Panc1 (cell line): ENCODE data around the gene ZNF862. TPM values are rescaled to one million over a fixed set of nuclear protein-coding genes. Genes with fewer than 3 reads are reported as not detected.

Experiments used
- ATAC-seq: fragments of 200-7000 bp; cut with Tn5 transposase; 2 replicates; pipeline ENCODE4 v1.9.1; 2020; ENCODE audit warnings: mild to moderate bottlenecking, moderate library complexity
- BruUV-seq: library from RNA; stranded (reverse); fragments of 400-500 nt; replicated peaks from 2 replicates; lab custom pipeline; 2021; lab: Mats Ljungman, UMichigan
- CTCF ChIA-PET: fragments of 300-600 bp; sonication (Branson Sonifier 250); formaldehyde crosslinking; loops from one replicate; lab custom pipeline; 2022; ENCODE audit warnings: antibody characterized with exemption; lab: Charles Lee
- POLR2A ChIA-PET: fragments of 300-600 bp; sonication (Branson Sonifier 250); formaldehyde crosslinking; loops from one replicate; lab custom pipeline; 2022; ENCODE audit warnings: antibody characterized with exemption; lab: Charles Lee
- DNase-seq: peaks from one replicate; pipeline ENCODE4 v3.0.0-alpha.2; 2010; ENCODE audit warnings: low read depth, low spot score
- H3K27ac ChIP-seq: 2 replicates; pipeline ENCODE4 v1.5.1; 2011; ENCODE audit warnings: mild to moderate bottlenecking, low read length, inconsistent platforms
- H3K27me3 ChIP-seq: fragments of 200-500 bp; sonication (Bioruptor generic); 2 replicates; pipeline ENCODE4 v1.6.0; 2014; ENCODE audit warnings: low read length, inconsistent platforms; ENCODE audit not compliant: control insufficient read depth, insufficient read depth
- H3K36me3 ChIP-seq: fragments of 200-500 bp; sonication (Bioruptor generic); 2 replicates; pipeline ENCODE4 v1.5.1; 2014; ENCODE audit warnings: inconsistent platforms, mild to moderate bottlenecking, low read length, moderate library complexity; ENCODE audit not compliant: control insufficient read depth, insufficient read depth
- H3K4me1 ChIP-seq: 2 replicates; pipeline ENCODE4 v1.5.1; 2011; ENCODE audit warnings: inconsistent platforms, mild to moderate bottlenecking, low read length, moderate library complexity; ENCODE audit not compliant: control insufficient read depth, insufficient read depth
- H3K4me3 ChIP-seq, 2 experiments: 2 replicates each; pipeline ENCODE4 v1.5.1; 2011 to 2012; ENCODE audit warnings: low read depth in 2 of 2, low read length in 2 of 2, mild to moderate bottlenecking in 2 of 2, inconsistent platforms in 1 of 2, moderate library complexity in 1 of 2
- H3K9me3 ChIP-seq: fragments of 200-500 bp; sonication (Bioruptor generic); 2 replicates; pipeline ENCODE4 v1.5.1; 2014; ENCODE audit warnings: low read depth, mild to moderate bottlenecking, inconsistent platforms, low read length, moderate library complexity; ENCODE audit not compliant: control insufficient read depth, insufficient read depth
- CTCF ChIP-seq: fragments of 450-650 bp; IDR thresholded peaks from 2 replicates; pipeline ENCODE4 v1.5.1; 2017; ENCODE audit warnings: mild to moderate bottlenecking
- POLR2AphosphoS5 ChIP-seq: IDR thresholded peaks from 2 replicates; pipeline ENCODE4 v1.6.1; 2012; ENCODE audit warnings: mild to moderate bottlenecking, low read depth, low read length, moderate library complexity
- REST ChIP-seq, 2 experiments: IDR thresholded peaks; 2 replicates each; pipeline ENCODE4 v1.6.1; 2011 to 2012; ENCODE audit warnings: low read depth in 2 of 2, control low read depth in 1 of 2, low read length in 1 of 2, mild to moderate bottlenecking in 1 of 2, moderate library complexity in 1 of 2; ENCODE audit not compliant: insufficient read depth in 1 of 2
- SIN3A ChIP-seq: IDR thresholded peaks from 2 replicates; pipeline ENCODE4 v1.6.1; 2012; ENCODE audit warnings: low read depth, mild to moderate bottlenecking, low read length, moderate library complexity, borderline replicate concordance; ENCODE audit not compliant: insufficient read depth
- TCF7L2 ChIP-seq: IDR thresholded peaks from 2 replicates; pipeline ENCODE4 v1.6.1; 2011; ENCODE audit warnings: mild to moderate bottlenecking, low read depth, low read length, inconsistent platforms
- in situ Hi-C: cut with HindIII; loops from 2 replicates; pipeline ENCODE4 v1.10.0; 2016; ENCODE audit warnings: low sequenced_read_pairs, low pct_unique_long_range_greater_than_20kb
- intact Hi-C: fragments of 100-400 bp; cut with micrococcal nuclease; formaldehyde crosslinking; loops from one replicate; pipeline ENCODE4 v1.10.0; 2022; ENCODE audit not compliant: unreplicated experiment
- total RNA-seq: library from RNA; stranded (reverse); gene quantifications from one replicate; pipeline ENCODE4 v1.2.1, GENCODE V29; 2021; ENCODE audit not compliant: unreplicated experiment

The ZNF862 gene
- total RNA-seq, 1 experiment from 2014 or later = 6.8 TPM

- ChIA-PET CTCF (no interaction called here), POLR2A (no interaction called here)
- Histone ChIP-seq H3K27me3 (no peaks in the 10 kb centered on the region), H3K4me1 (no peaks in the 10 kb centered on the region), H3K36me3 (no peaks in the 10 kb centered on the region), H3K27ac (no peak overlapping the region), H3K4me3 (no peak overlapping the region), H3K9me3 (no peaks in the 10 kb centered on the region)
- in situ Hi-C loops (no loop called here), intact Hi-C loops (no loop called here)
- BruUV-seq = no TSS peak
- TF ChIP-seq CTCF (no peak), SIN3A (no peak)
- no peak for DNase-seq
- no peak for ATAC-seq
Observed at GRCh38 chr7:149797771-149798170, 40.4 kb upstream of the ZNF862 start.

- Histone ChIP-seq H3K27me3 (no peaks in the 10 kb centered on the region), H3K4me3 (no peak overlapping the region), H3K4me1 (no peaks in the 10 kb centered on the region), H3K27ac (no peak overlapping the region), H3K36me3 (no peaks in the 10 kb centered on the region), H3K9me3 (no peaks in the 10 kb centered on the region)
- ATAC-seq (no peak), DNase-seq (peak; percentile 15)
- CTCF ChIA-PET = no interaction called here
- intact Hi-C loops (no loop called here), in situ Hi-C loops (no loop called here)
- TF ChIP-seq REST (IDR thresholded peaks at IDR 0.05; ENCODE audit: insufficient read depth in 1 of 2, low read depth in 2 of 2, low read length in 1 of 2) (no peak), SIN3A (no peak), POLR2AphosphoS5 (no peak), TCF7L2 (no peak), CTCF (peak; percentile 74)
- POLR2A ChIA-PET = no interaction called here
- no TSS peak for BruUV-seq
Observed at GRCh38 chr7:149799397-149800168, 38.6 kb upstream of the ZNF862 start.
